Measurements from ENCODE around the gene EFCAB14. TPM values are rescaled to one million over a fixed set of nuclear protein-coding genes. Genes with fewer than 3 reads are reported as not detected.
"Not testable (repeated sequence)": the region's sequence is repeated elsewhere in the genome, so short reads cannot be mapped to it uniquely, and the experiment has no call there.

EFCAB14 gene
- total and polyA plus RNA-seq, 5 experiments from 2014 or later, result 75.9 to 99.5 (median 88.7) TPM

- no peaks in the 10 kb centered on the region for H3K9me3 Mint-ChIP-seq
- ATAC-seq, result no peak
- H3K4me3 Mint-ChIP-seq, result no peak overlapping the region
- no peak for DNase-seq
- H3K36me3 Mint-ChIP-seq, result peaks cover 6 to 71% (median 17%) of the 10 kb centered on the region in 3 donors
- peak overlapping the region; percentile 82 to 95 (median 90) for H3K27ac Mint-ChIP-seq
- no peaks in the 10 kb centered on the region for H3K27me3 Mint-ChIP-seq
- POLR2A ChIA-PET, result interaction anchor here (0.9 to 2.8 kb wide), 2 partner anchors 8 to 21 kb away, joined by 4 to 10 read pairs; no protein-coding TSS in a partner anchor
- peaks cover 13 to 28% (median 26%) of the 10 kb centered on the region in 4 donors for H3K4me1 Mint-ChIP-seq
These were observed 41.6 kb downstream of the EFCAB14 start for GRCh38 chr1:46677339-46677738.

DNA sequence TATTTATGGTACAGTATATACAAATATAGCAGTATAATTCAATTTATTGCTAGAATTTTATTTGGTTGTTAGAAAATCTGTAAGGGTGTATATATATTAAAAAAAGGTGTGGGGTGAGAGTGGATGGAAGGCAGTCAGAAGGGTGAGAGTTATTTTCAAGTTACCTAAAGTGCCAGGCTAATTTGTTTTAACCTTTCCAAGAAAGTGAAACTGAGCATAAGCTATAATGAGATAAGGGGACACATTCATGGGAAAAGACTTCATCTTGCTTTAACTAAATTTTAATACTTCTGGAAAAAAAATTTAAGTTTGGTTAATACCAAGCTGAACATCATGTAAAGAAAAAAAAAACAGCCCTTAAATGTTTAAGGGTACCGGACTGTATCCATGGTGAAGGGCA is 42.4 kb downstream of the EFCAB14 start:
- H3K36me3 Mint-ChIP-seq, result peaks cover 0 to 63% (median 13%) of the 10 kb centered on the region in 3 donors
- no peak for DNase-seq
- POLR2A ChIA-PET, result interaction anchor here (0.9 kb wide), 1 partner anchor 22 kb away, joined by 4 read pairs; no protein-coding TSS in a partner anchor
- no peak for ATAC-seq
- H3K27me3 Mint-ChIP-seq, result no peaks in the 10 kb centered on the region
- H3K4me1 Mint-ChIP-seq, result peaks cover 13 to 28% (median 26%) of the 10 kb centered on the region in 4 donors
- no peaks in the 10 kb centered on the region for H3K9me3 Mint-ChIP-seq
- H3K4me3 Mint-ChIP-seq, result peak overlapping the region in 7 of 10 donors; percentile 7 to 75 (median 60)
- peak overlapping the region; percentile 82 to 95 (median 90) for H3K27ac Mint-ChIP-seq

DNA sequence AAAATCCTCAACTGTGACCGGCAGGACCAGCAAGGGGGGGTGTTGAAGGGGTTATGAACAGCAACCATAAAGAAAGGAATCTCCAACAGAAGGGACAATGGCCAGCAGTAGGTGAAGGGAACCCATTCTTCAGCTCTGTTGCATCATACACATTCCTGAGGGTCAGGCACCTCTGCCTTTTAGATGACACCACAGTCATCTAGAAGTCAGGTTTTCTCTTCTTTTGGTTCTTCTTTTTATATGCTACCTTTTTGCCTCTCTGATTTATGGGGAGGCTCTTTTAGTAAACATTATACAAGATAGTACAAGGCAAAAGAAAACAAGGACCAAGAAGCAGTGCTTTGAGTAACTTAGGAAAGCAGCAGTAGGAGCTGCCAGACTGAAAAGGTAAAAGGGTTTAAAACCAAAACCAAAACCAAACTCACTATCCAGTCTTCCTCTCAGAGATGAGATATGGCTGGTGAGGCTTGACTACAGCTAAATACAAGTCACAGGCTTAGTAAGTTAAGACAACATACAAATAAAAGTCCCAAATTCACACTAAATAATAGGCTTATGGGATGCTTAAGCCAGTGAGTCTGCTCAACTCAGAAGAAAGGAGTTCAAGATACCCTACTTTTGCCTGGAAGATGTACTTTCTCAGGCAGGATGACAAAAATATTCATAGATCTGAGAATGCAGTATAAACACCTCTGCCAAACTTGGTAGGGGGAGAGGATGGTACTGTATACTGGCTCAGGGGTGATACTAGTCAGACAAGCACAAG is 43.2 kb downstream of the EFCAB14 start:
- H3K4me3 Mint-ChIP-seq, result peak overlapping the region; percentile 7 to 75 (median 46)
- POLR2A ChIA-PET, result no interaction called here
- peak in 3 of 10 donors; percentile 23 to 28 (median 28) for DNase-seq

DNA sequence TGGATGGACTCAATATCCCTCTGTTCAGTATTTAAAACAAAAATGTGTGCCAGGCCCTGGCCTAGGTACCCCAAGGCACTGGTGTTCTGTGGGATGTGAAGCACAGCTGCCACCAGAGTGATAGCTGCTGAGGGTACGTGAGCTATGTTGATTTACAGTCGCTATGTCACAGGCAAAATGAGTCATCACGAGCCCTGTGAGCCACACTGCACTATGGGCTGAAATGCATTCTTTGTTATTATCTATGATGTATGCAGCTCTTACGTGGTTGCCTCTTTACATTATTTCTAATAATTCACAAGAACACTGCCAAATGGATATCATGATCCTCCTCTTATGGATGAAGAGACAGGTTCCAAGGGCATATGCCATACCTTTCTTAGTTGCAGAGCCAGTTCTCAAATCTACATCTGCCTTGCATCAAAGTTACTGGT is 45.1 kb downstream of the EFCAB14 start:
- no peak for DNase-seq
- peak overlapping the region in 8 of 10 donors; percentile 4 to 93 (median 22) for H3K27ac Mint-ChIP-seq
- POLR2A ChIA-PET, result interaction anchor here (0.9 kb wide), 1 partner anchor 70 kb away, joined by 3 read pairs; the partner anchor contains the start of gene MKNK1

More for the DNA sequence above, 43.2 kb downstream of the EFCAB14 start:
- peak; percentile 75 to 81 for ATAC-seq
- no peaks in the 10 kb centered on the region for H3K27me3 Mint-ChIP-seq
- H3K9me3 Mint-ChIP-seq, result no peaks in the 10 kb centered on the region
- peaks cover 0 to 55% (median 12%) of the 10 kb centered on the region in 3 donors for H3K36me3 Mint-ChIP-seq
- peak overlapping the region; percentile 82 to 95 (median 90) for H3K27ac Mint-ChIP-seq
- peaks cover 13 to 28% (median 26%) of the 10 kb centered on the region in 4 donors for H3K4me1 Mint-ChIP-seq

GRCh38 chr1:46672696-46673095 is 46.2 kb downstream of the EFCAB14 start:
- Mint-ChIP-seq H3K27me3 (no peaks in the 10 kb centered on the region), H3K36me3 (peaks cover 0 to 27% (median 0%) of the 10 kb centered on the region in 3 donors), H3K4me3 (no peak overlapping the region), H3K4me1 (peaks cover 13 to 28% (median 26%) of the 10 kb centered on the region in 4 donors), H3K9me3 (no peaks in the 10 kb centered on the region), H3K27ac (peak overlapping the region in 5 of 10 donors; percentile 21 to 88 (median 45))
- POLR2A ChIA-PET, result interaction anchor here (0.8 to 1.3 kb wide), 3 partner anchors 10 to 69 kb away, joined by 3 to 6 read pairs (median 5); partner anchors contain the start of gene MKNK1
- DNase-seq, result no peak
- ATAC-seq, result no peak

More for the DNA sequence above, 45.1 kb downstream of the EFCAB14 start:
- Mint-ChIP-seq H3K4me1 (peaks cover 13 to 28% (median 26%) of the 10 kb centered on the region in 4 donors), H3K36me3 (peaks cover 0 to 37% (median under 1%) of the 10 kb centered on the region in 3 donors), H3K27me3 (no peaks in the 10 kb centered on the region), H3K4me3 (no peak overlapping the region), H3K9me3 (no peaks in the 10 kb centered on the region)
- ATAC-seq, result no peak

DNA sequence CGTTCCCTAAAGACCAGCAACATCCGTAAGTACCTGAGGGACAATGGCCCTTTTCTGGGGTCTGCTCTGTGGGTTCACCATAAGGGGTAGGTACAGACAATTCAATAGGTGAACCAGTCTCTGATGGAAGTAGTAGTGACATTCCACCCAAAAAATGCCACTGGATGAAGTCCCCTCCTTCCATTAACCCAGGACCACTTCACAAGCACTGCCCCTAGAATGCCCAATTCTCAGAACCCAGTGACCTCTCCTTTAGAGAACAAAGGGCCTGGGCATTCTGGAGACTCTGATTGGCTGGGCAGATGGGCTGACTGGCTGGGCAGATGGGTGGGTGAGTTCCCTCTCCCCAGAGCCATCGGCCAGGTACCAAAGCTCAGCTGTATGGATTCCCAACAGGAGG is 47.4 kb downstream of the EFCAB14 start, which contains the start of gene TEX38:
TSS of gene TEX38 (plus strand) at position 301 of the 400 bp plus-strand sequence. CDS start at position 382, 81 bp downstream.
- H3K4me1 Mint-ChIP-seq, result peaks cover 17 to 30% (median 27%) of the 10 kb centered on the region in 4 donors
- ATAC-seq (no peak), DNase-seq (no peak)
- peak within 1 kb of the TSS in 5 of 10 donors; percentile 24 to 88 (median 45) for H3K27ac Mint-ChIP-seq
- no peaks in the 10 kb centered on the region for H3K27me3 Mint-ChIP-seq
- POLR2A ChIA-PET, result interaction anchor here (0.7 to 1.3 kb wide), 2 partner anchors 11 to 12 kb away, joined by 5 read pairs; no protein-coding TSS in a partner anchor
- H3K9me3 Mint-ChIP-seq, result no peaks in the 10 kb centered on the region
- H3K36me3 Mint-ChIP-seq, result peaks cover 0 to 16% (median 0%) of the 10 kb centered on the region in 3 donors
- no peak within 1 kb of the TSS for H3K4me3 Mint-ChIP-seq

DNA sequence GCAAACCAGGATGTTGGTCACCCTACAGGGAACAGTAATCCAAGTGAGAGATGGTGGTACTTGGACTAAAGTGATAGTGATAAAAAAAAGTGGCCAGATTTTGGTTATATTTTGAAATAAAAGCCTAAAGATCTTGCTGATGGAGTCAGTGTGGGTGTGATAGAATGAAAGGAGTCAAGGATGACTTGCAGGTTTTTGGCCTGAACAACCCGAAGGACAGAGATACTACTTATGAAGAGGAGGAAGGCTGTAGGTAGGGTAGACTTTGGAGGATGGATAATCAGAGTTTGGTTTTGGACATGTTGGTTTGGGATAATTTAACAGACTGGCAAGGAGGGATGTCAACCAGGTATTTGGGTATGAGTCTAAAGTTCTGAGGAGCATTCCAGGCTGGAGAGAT is 48.8 kb downstream of the EFCAB14 start:
- peaks cover 14 to 29% (median 22%) of the 10 kb centered on the region in 4 donors for H3K4me1 Mint-ChIP-seq
- POLR2A ChIA-PET, result no interaction called here
- H3K4me3 Mint-ChIP-seq, result no peak overlapping the region
- no peaks in the 10 kb centered on the region for H3K27me3 Mint-ChIP-seq
- DNase-seq (no peak), ATAC-seq (no peak)
- H3K9me3 Mint-ChIP-seq, result no peaks in the 10 kb centered on the region
- peaks cover 0 to 13% (median under 1%) of the 10 kb centered on the region in 3 donors for H3K36me3 Mint-ChIP-seq
- H3K27ac Mint-ChIP-seq, result no peak overlapping the region

- H3K27me3 Mint-ChIP-seq, result no peaks in the 10 kb centered on the region
- H3K36me3 Mint-ChIP-seq, result peaks cover 0 to 21% (median 11%) of the 10 kb centered on the region in 3 donors
- no peaks in the 10 kb centered on the region for H3K9me3 Mint-ChIP-seq
- POLR2A ChIA-PET, result interaction anchor here (1.1 to 2.8 kb wide), 6 partner anchors 10 to 64 kb away, joined by 3 to 18 read pairs (median 8); partner anchors contain the start of genes EFCAB14, MKNK1 and MOB3C
- peak within 1 kb of the TSS in 8 of 10 donors; percentile 81 to 92 (median 86) for H3K4me3 Mint-ChIP-seq
- H3K27ac Mint-ChIP-seq, result peak within 1 kb of the TSS; percentile 22 to 89 (median 80)
- peaks cover 17 to 32% (median 20%) of the 10 kb centered on the region in 4 donors for H3K4me1 Mint-ChIP-seq
- DNase-seq (peak; percentile 23 to 69 (median 50)), ATAC-seq (peak; percentile 85)
These were observed 50.8 kb downstream of the EFCAB14 start, which contains the start of gene ATPAF1 for GRCh38 chr1:46667782-46668760. ATPAF1 (minus strand) TSS chr1:46668364; CDS start chr1:46668322, 42 bp downstream.

GRCh38 chr1:46665983-46666382 is 52.9 kb downstream of the EFCAB14 start:
- Mint-ChIP-seq H3K36me3 (peaks cover 0 to 28% (median 13%) of the 10 kb centered on the region in 3 donors), H3K9me3 (no peaks in the 10 kb centered on the region), H3K27me3 (no peaks in the 10 kb centered on the region), H3K4me1 (peaks cover 17 to 35% (median 20%) of the 10 kb centered on the region in 4 donors), H3K27ac (peak overlapping the region in 3 of 10 donors; percentile 13 to 80 (median 50)), H3K4me3 (peak overlapping the region in 4 of 10 donors; percentile 81 to 89 (median 86))
- no peak for ATAC-seq
- POLR2A ChIA-PET, result interaction anchor here (0.5 kb wide), 1 partner anchor 14 kb away, joined by 3 read pairs; no protein-coding TSS in a partner anchor
- DNase-seq, result no peak

- H3K36me3 Mint-ChIP-seq, result peaks cover 0 to 50% (median 13%) of the 10 kb centered on the region in 3 donors
- H3K4me1 Mint-ChIP-seq, result peaks cover 17 to 37% (median 21%) of the 10 kb centered on the region in 4 donors
- H3K27ac Mint-ChIP-seq, POLR2A ChIA-PET, ATAC-seq, H3K27me3 Mint-ChIP-seq, DNase-seq, H3K4me3 Mint-ChIP-seq, H3K9me3 Mint-ChIP-seq: not testable (repeated sequence)
These were observed 56.0 kb downstream of the EFCAB14 start for GRCh38 chr1:46662919-46663318.

DNA sequence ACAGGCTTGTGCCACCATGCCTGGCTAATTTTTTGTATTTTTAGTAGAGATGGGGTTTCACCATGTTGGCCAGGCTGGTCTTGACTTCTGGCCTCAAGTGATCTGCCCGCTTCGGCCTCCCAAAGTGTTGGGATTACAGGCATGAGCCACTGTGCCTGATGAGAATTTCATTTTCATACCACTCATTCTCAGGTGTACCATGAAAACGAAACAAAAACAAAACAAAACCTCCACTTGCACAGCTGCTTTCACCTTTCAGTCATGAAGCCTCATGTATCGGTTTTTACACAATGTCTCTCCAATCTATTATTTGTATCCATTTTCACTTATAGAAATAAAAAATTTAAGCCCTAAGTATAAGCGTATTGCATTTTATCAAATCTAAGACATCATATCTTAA is 58.8 kb downstream of the EFCAB14 start:
- H3K27me3 Mint-ChIP-seq, H3K9me3 Mint-ChIP-seq, DNase-seq, H3K27ac Mint-ChIP-seq, POLR2A ChIA-PET, ATAC-seq, H3K4me3 Mint-ChIP-seq: not testable (repeated sequence)
- Mint-ChIP-seq H3K4me1 (peaks cover 0 to 12% (median 4%) of the 10 kb centered on the region in 4 donors), H3K36me3 (peaks cover 8 to 72% (median 30%) of the 10 kb centered on the region in 3 donors)
